Measurements from ENCODE around the gene CCM2.

Gene CCM2

GRCh38 chr7:45000093-45001032 lies at the start of gene CCM2:
Gene CCM2 (plus strand): TSS chr7:45000201. CDS start chr7:45000334, 133 bp downstream.
- no peak for DNase-seq (ENCODE audit: extremely low read depth, low read depth)
- TF ChIP-seq, protein P1, sequence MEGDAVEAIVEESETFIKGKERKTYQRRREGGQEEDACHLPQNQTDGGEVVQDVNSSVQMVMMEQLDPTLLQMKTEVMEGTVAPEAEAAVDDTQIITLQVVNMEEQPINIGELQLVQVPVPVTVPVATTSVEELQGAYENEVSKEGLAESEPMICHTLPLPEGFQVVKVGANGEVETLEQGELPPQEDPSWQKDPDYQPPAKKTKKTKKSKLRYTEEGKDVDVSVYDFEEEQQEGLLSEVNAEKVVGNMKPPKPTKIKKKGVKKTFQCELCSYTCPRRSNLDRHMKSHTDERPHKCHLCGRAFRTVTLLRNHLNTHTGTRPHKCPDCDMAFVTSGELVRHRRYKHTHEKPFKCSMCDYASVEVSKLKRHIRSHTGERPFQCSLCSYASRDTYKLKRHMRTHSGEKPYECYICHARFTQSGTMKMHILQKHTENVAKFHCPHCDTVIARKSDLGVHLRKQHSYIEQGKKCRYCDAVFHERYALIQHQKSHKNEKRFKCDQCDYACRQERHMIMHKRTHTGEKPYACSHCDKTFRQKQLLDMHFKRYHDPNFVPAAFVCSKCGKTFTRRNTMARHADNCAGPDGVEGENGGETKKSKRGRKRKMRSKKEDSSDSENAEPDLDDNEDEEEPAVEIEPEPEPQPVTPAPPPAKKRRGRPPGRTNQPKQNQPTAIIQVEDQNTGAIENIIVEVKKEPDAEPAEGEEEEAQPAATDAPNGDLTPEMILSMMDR (IDR thresholded peaks at IDR 0.05; ENCODE audit: low read depth, low read length, missing control alignments), result no peak

DNA sequence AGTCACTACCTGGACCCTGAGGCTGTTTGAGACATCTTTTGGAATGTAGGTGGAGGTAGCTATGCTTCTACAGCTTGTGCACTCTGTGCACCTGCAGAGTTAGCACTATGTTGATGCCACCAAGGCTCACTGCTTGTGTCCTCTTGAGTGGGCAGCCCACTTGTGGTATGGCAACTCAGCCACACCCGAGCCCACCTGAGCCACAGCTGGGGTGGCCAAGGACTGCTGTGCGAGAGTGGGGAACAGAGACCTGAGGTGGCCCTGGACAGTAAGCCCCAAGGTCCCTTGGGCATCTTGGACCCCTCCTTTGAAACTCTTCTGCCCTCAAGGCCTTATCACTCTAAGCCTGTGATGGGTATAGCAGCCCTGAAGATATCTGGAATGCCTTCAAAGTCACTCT lies 46.8 kb upstream of the CCM2 start:
- TF ChIP-seq, protein P1 (IDR thresholded peaks at IDR 0.05; ENCODE audit: low read depth, low read length, missing control alignments), result no peak
- no peak for DNase-seq (ENCODE audit: extremely low read depth, low read depth)

More at GRCh38 chr7:45000093-45001032, at the start of gene CCM2:
- peak within 1 kb of the TSS; percentile 81 for H3K4me3 ChIP-seq (replicated peaks; ENCODE audit: low read depth, low read length)

GRCh38 chr7:44955733-44956132 lies 44.3 kb upstream of the CCM2 start:
- no peak overlapping the region for H3K4me3 ChIP-seq (replicated peaks; ENCODE audit: low read depth, low read length)
- TF ChIP-seq, protein P1 (IDR thresholded peaks at IDR 0.05; ENCODE audit: low read depth, low read length, missing control alignments), result no peak
- no peak for DNase-seq (ENCODE audit: extremely low read depth, low read depth)

More for the DNA sequence above, 46.8 kb upstream of the CCM2 start:
- H3K4me3 ChIP-seq (replicated peaks; ENCODE audit: low read depth, low read length), result no peak overlapping the region

- TF ChIP-seq, protein P1 (IDR thresholded peaks at IDR 0.05; ENCODE audit: low read depth, low read length, missing control alignments), result no peak
- DNase-seq (ENCODE audit: extremely low read depth, low read depth), result no peak
- no peak overlapping the region for H3K4me3 ChIP-seq (replicated peaks; ENCODE audit: low read depth, low read length)
Observed at GRCh38 chr7:44956157-44956766, 43.7 kb upstream of the CCM2 start.

- DNase-seq (ENCODE audit: extremely low read depth, low read depth), result peak; percentile 64
- H3K4me3 ChIP-seq (replicated peaks; ENCODE audit: low read depth, low read length), result no peak overlapping the region
- TF ChIP-seq, protein P1 (IDR thresholded peaks at IDR 0.05; ENCODE audit: low read depth, low read length, missing control alignments), result no peak
Observed at GRCh38 chr7:44958645-44959344, 41.2 kb upstream of the CCM2 start.

GRCh38 chr7:44959433-44959951 lies 40.5 kb upstream of the CCM2 start:
- H3K4me3 ChIP-seq (replicated peaks; ENCODE audit: low read depth, low read length), result no peak overlapping the region
- DNase-seq (ENCODE audit: extremely low read depth, low read depth), result no peak
- TF ChIP-seq, protein P1 (IDR thresholded peaks at IDR 0.05; ENCODE audit: low read depth, low read length, missing control alignments), result no peak
